ENCODE data around the gene DYNC2H1. TPM values are rescaled to one million over a fixed set of nuclear protein-coding genes. Genes with fewer than 3 reads are reported as not detected.

The DYNC2H1 gene
- total RNA-seq, 1 donor from 2014 or later, result 5.4 TPM

DNA sequence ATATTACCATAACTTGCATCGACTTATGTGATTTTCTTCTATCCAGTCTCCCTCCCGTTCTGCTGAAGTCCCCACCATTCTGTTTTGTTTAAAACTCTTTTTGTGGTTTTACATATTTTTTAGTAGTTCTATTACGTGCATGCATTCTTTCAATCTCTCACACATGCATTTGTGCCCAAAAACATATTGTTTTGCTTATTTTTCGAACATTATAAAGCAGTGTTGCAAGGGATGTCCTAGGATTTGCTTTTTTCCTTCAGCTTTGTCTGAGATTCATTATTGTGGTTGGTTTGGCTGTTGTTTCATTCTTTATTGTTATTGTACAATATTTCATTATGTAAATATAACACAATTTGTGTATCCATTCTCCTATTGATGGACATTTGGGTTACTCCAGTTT is 235.7 kb downstream of the DYNC2H1 start:
- Histone ChIP-seq H3K27me3 (ENCODE audit: low read depth) (no peaks in the 10 kb centered on the region), H3K27ac (replicated peaks) (no peak overlapping the region), H3K36me3 (no peaks in the 10 kb centered on the region), H3K9me3 (replicated peaks) (peaks cover 4% of the 10 kb centered on the region), H3K4me1 (no peaks in the 10 kb centered on the region), H3K4me3 (no peak overlapping the region)
- DNase-seq, result no peak
- intact Hi-C loops (cut with micrococcal nuclease), result no loop called here
- TF ChIP-seq CTCF (IDR thresholded peaks at IDR 0.05; ENCODE audit: borderline replicate concordance), result no peak

DNA sequence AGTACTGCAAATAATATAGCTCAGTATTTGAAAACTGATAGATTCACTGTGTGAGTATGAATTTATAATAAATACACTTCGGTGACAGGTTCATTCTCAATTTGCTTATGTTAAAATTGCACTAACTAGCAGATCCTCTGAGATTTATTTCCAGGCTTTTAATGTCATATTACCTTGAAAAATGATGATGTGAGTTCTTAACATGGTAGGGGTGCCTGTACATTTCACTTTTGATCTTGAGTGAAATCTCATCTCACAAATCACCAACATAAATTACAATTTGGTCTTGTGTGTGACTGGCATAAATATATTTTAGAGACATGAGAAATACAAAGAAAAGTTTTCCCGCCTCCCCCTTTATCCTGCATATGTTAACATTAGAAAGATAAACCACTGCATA is 240.4 kb downstream of the DYNC2H1 start:
- no peaks in the 10 kb centered on the region for H3K4me1 ChIP-seq
- H3K27ac ChIP-seq (replicated peaks), result no peak overlapping the region
- no peak overlapping the region for H3K4me3 ChIP-seq
- TF ChIP-seq CTCF (IDR thresholded peaks at IDR 0.05; ENCODE audit: borderline replicate concordance), result no peak
- peaks cover 8% of the 10 kb centered on the region for H3K9me3 ChIP-seq (replicated peaks)
- no peaks in the 10 kb centered on the region for H3K36me3 ChIP-seq
- no peaks in the 10 kb centered on the region for H3K27me3 ChIP-seq (ENCODE audit: low read depth)
- intact Hi-C loops (cut with micrococcal nuclease), result no loop called here
- no peak for DNase-seq

DNA sequence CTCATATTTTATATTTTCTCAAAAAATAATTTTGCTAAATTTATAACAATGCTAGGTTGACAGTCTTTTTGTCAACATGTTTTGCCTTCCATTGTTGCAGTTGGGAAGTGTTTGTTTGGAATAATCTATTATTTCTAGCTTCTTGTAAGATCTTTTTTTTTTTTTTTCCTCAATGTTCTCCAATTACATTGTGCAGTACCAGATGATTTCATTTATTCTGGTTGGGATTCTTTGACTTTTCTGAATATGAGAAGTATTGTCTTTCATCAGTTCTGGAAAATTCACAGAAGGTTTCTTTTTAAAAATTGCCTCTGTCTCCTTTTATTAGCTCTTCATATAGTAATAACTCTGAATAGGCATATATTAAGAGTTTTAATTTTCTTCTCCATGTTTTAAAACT is 245.4 kb downstream of the DYNC2H1 start:
- Histone ChIP-seq H3K27me3 (ENCODE audit: low read depth) (no peaks in the 10 kb centered on the region), H3K9me3 (replicated peaks) (peaks cover 4% of the 10 kb centered on the region), H3K4me1 (no peaks in the 10 kb centered on the region), H3K27ac (replicated peaks) (no peak overlapping the region), H3K4me3 (no peak overlapping the region), H3K36me3 (no peaks in the 10 kb centered on the region)
- intact Hi-C loops (cut with micrococcal nuclease), result no loop called here
- TF ChIP-seq CTCF (IDR thresholded peaks at IDR 0.05; ENCODE audit: borderline replicate concordance), result no peak
- DNase-seq, result no peak

DNA sequence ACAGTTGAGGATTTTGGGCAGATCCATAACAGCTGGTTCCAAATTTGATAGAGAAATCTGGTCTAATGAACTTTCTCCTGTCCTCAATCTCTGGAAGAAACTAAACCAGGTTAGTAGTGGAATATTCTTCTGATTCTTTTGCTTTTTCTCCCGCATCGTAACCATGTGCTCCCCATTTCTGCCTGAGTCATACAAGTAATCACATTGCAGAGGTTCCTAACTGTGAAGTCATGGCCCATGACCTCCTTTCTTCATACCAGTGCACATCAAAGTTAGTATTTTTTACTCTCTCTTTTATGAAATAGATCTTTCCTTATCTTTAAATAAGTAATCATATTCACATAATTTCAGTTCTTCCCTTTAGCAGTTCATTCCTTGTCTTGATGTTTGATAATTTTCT is 249.0 kb downstream of the DYNC2H1 start:
- TF ChIP-seq CTCF (IDR thresholded peaks at IDR 0.05; ENCODE audit: borderline replicate concordance), result no peak
- Histone ChIP-seq H3K36me3 (no peaks in the 10 kb centered on the region), H3K27ac (replicated peaks) (no peak overlapping the region), H3K27me3 (ENCODE audit: low read depth) (no peaks in the 10 kb centered on the region), H3K4me1 (no peaks in the 10 kb centered on the region), H3K4me3 (no peak overlapping the region), H3K9me3 (replicated peaks) (no peaks in the 10 kb centered on the region)
- intact Hi-C loops (cut with micrococcal nuclease), result no loop called here
- no peak for DNase-seq

DNA sequence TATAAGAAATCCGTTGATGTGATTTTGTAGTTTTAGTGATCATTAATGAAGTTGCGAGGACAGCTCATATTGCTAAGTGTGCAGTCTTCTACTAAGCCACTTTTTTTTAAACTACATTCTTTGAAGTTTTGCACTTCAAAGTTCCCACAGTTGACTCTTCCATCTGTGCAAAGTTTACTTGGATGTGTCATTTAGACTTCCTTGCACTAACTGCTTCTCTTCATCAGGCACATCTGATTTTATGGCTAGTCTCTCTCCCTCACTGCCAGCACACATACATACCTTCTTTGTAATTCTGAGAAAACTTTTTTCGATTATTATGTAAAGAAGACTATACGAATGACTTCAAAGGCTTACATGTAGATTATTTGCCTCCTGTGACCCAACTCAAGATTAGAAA is 250.0 kb downstream of the DYNC2H1 start:
- no peaks in the 10 kb centered on the region for H3K36me3 ChIP-seq
- no peaks in the 10 kb centered on the region for H3K4me1 ChIP-seq
- H3K9me3 ChIP-seq (replicated peaks), result no peaks in the 10 kb centered on the region
- H3K27ac ChIP-seq (replicated peaks), result no peak overlapping the region
- TF ChIP-seq CTCF (IDR thresholded peaks at IDR 0.05; ENCODE audit: borderline replicate concordance), result no peak
- DNase-seq, result no peak
- H3K27me3 ChIP-seq (ENCODE audit: low read depth), result no peaks in the 10 kb centered on the region
- intact Hi-C loops (cut with micrococcal nuclease), result no loop called here
- no peak overlapping the region for H3K4me3 ChIP-seq

DNA sequence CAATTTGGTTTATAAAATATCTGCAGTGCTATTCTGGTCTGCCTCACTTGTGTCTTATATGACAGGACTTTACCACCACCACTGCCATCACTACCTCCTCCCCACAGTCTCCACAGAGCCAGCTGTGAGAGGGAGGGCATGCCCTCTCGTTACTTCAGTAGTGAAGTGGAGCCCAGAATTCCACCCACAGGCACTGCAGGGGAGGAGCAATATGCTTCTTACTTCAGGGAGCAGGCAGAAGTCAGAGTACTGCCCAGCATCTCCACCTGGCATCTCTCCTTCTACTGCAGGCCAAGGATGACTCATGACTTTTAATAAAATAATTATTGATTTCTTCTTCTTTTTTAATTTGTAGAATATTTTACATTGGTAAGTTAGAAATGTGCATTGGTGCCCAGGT is 255.5 kb downstream of the DYNC2H1 start:
- DNase-seq, result no peak
- no peaks in the 10 kb centered on the region for H3K27me3 ChIP-seq (ENCODE audit: low read depth)
- H3K9me3 ChIP-seq (replicated peaks), result no peaks in the 10 kb centered on the region
- H3K4me3 ChIP-seq, result no peak overlapping the region
- H3K36me3 ChIP-seq, result peaks cover 4% of the 10 kb centered on the region
- H3K4me1 ChIP-seq, result no peaks in the 10 kb centered on the region
- no peak overlapping the region for H3K27ac ChIP-seq (replicated peaks)
- intact Hi-C loops (cut with micrococcal nuclease), result no loop called here
- no peak for TF ChIP-seq CTCF (IDR thresholded peaks at IDR 0.05; ENCODE audit: borderline replicate concordance)

All from left ventricle myocardium inferior (tissue), 1 donor.